Naive thymus-derived CD4-positive, alpha-beta T cell (primary cell): ENCODE data around the gene CCM2L. TPM values are rescaled to one million over a fixed set of nuclear protein-coding genes. Genes with fewer than 3 reads are reported as not detected.

Experiments
- ATAC-seq: fragments of 150-1000 bp; cut with Tn5 transposase; 2 replicates; pipeline ENCODE4 v1.10.0; 2021; ENCODE audit warnings: mild to moderate bottlenecking, moderate library complexity
- CTCF ChIA-PET: fragments of 350-600 bp; sonication (Branson Sonifier 250); formaldehyde crosslinking; loops from one replicate; lab custom pipeline; 2021; ENCODE audit warnings: antibody characterized with exemption; lab: Charles Lee
- POLR2A ChIA-PET: fragments of 350-600 bp; sonication (Branson Sonifier 250); formaldehyde crosslinking; loops from one replicate; lab custom pipeline; 2021; ENCODE audit warnings: antibody characterized with exemption, inconsistent platforms; lab: Charles Lee
- DNase-seq, 9 donors: peaks; one replicate each; pipeline versions ENCODE4 v3.0.0 to v3.0.0-alpha.2; 2020 to 2022; ENCODE audit warnings: mixed read lengths in 1 of 9
- H3K27ac ChIP-seq: one replicate; pipeline ENCODE4 v1.7.0; 2013; ENCODE audit warnings: mild to moderate bottlenecking, low read depth, low read length, moderate library complexity
- H3K27me3 ChIP-seq, 2 donors: one replicate each; pipeline ENCODE4 v1.7.0; 2013; ENCODE audit warnings: low read length in 2 of 2, mild to moderate bottlenecking in 2 of 2, moderate library complexity in 2 of 2; ENCODE audit not compliant: control insufficient read depth in 2 of 2, insufficient read depth in 2 of 2
- H3K36me3 ChIP-seq, 3 experiments: 1 replicate in 2 of 3; 2 replicates in 1 of 3; pipeline ENCODE4 v1.7.0; 2013; ENCODE audit warnings: low read length in 3 of 3, mild to moderate bottlenecking in 3 of 3, moderate library complexity in 1 of 3; ENCODE audit not compliant: insufficient read depth in 3 of 3, control insufficient read depth in 2 of 3
- H3K4me1 ChIP-seq, 2 donors: one replicate each; pipeline ENCODE4 v1.7.0; 2013; ENCODE audit warnings: low read length in 2 of 2, mild to moderate bottlenecking in 2 of 2, moderate library complexity in 1 of 2; ENCODE audit not compliant: control insufficient read depth in 2 of 2, insufficient read depth in 2 of 2
- H3K4me3 ChIP-seq: 2 replicates; pipeline ENCODE4 v1.7.0; 2013; ENCODE audit warnings: mild to moderate bottlenecking, low read length
- H3K9me3 ChIP-seq, 3 experiments: 1 replicate in 2 of 3; 2 replicates in 1 of 3; pipeline ENCODE4 v1.7.0; 2013; ENCODE audit warnings: low read length in 3 of 3; ENCODE audit not compliant: control insufficient read depth in 2 of 3
- H3K27ac Mint-ChIP-seq, 9 donors: one replicate each; pipeline ENCODE4 v1.8.0; 2020 to 2022; ENCODE audit warnings: mixed read lengths in 9 of 9, mild to moderate bottlenecking in 8 of 9, moderate library complexity in 5 of 9, inconsistent platforms in 2 of 9
- H3K27me3 Mint-ChIP-seq, 5 donors: one replicate each; pipeline ENCODE4 v1.8.0; 2021 to 2022; ENCODE audit warnings: mixed read lengths in 5 of 5, mild to moderate bottlenecking in 1 of 5
- H3K36me3 Mint-ChIP-seq, 5 donors: one replicate each; pipeline ENCODE4 v1.8.0; 2020 to 2022; ENCODE audit warnings: mixed read lengths in 5 of 5, mild to moderate bottlenecking in 3 of 5, inconsistent platforms in 1 of 5
- H3K4me1 Mint-ChIP-seq, 7 donors: one replicate each; pipeline ENCODE4 v1.8.0; 2020 to 2022; ENCODE audit warnings: mixed read lengths in 7 of 7, mild to moderate bottlenecking in 3 of 7, inconsistent platforms in 1 of 7
- H3K4me3 Mint-ChIP-seq, 10 donors: one replicate each; pipeline ENCODE4 v1.8.0; 2020 to 2022; ENCODE audit warnings: mild to moderate bottlenecking in 10 of 10, mixed read lengths in 10 of 10, moderate library complexity in 6 of 10, inconsistent platforms in 2 of 10
- H3K9me3 Mint-ChIP-seq, 11 donors: one replicate each; pipeline ENCODE4 v1.8.0; 2020 to 2022; ENCODE audit warnings: mixed read lengths in 11 of 11, mild to moderate bottlenecking in 4 of 11, inconsistent platforms in 1 of 11, moderate library complexity in 1 of 11
- intact Hi-C, 2 donors: fragments of 100-400 bp; cut with micrococcal nuclease; formaldehyde crosslinking; loops; one replicate each; pipeline ENCODE4 v1.15.1; 2023
- polyA plus RNA-seq, 2 donors: library from polyadenylated mRNA; unstranded; fragments of 300-500 nt; fragmentation: Illumina TruSeq; gene quantifications; one replicate each; pipeline ENCODE4 v1.2.3, GENCODE V29; 2021
- total RNA-seq, 6 experiments: library from RNA in 5 of 6; stranded (reverse) in 5 of 6; gene quantifications; 1 replicate in 5 of 6; 2 replicates in 1 of 6; pipeline ENCODE4 v1.2.3 and lab custom pipeline; 2021 to 2026

The CCM2L gene
- total and polyA plus RNA-seq, 7 experiments from 2014 or later: not detected

- Histone ChIP-seq H3K36me3 (no peaks in the 10 kb centered on the region), H3K27ac (no peak overlapping the region), H3K9me3 (no peaks in the 10 kb centered on the region), H3K4me3 (no peak overlapping the region), H3K27me3 (peaks cover 4 to 5% of the 10 kb centered on the region in 2 donors), H3K4me1 (no peaks in the 10 kb centered on the region)
- Mint-ChIP-seq H3K36me3 (peaks cover 0 to 5% (median 0%) of the 10 kb centered on the region in 5 donors), H3K4me3 (peak overlapping the region in 3 of 10 donors; percentile 6 to 29 (median 20)), H3K9me3 (peaks cover 0 to 12% (median 1%) of the 10 kb centered on the region in 11 donors), H3K27ac (peak overlapping the region in 1 of 9 donors; percentile 21), H3K27me3 (peaks cover 36 to 84% (median 62%) of the 10 kb centered on the region in 5 donors), H3K4me1 (peaks cover 0 to 9% (median 9%) of the 10 kb centered on the region in 7 donors)
- ChIA-PET CTCF (no interaction called here), POLR2A (no interaction called here)
- intact Hi-C loops: no loop called here
- DNase-seq (no peak), ATAC-seq (no peak)
Measured at GRCh38 chr20:31969991-31970390, 40.2 kb upstream of the CCM2L start.

GRCh38 chr20:31972471-31973021 lies 37.7 kb upstream of the CCM2L start:
- intact Hi-C loops: no loop called here
- ChIA-PET POLR2A (no interaction called here), CTCF (no interaction called here)
- H3K4me3 Mint-ChIP-seq: no peak overlapping the region
- no peaks in the 10 kb centered on the region for H3K36me3 Mint-ChIP-seq
- Histone ChIP-seq H3K27ac (no peak overlapping the region), H3K9me3 (no peaks in the 10 kb centered on the region), H3K4me1 (no peaks in the 10 kb centered on the region), H3K36me3 (no peaks in the 10 kb centered on the region), H3K27me3 (no peaks in the 10 kb centered on the region), H3K4me3 (no peak overlapping the region)
- H3K27me3 Mint-ChIP-seq: peaks cover 22 to 71% (median 46%) of the 10 kb centered on the region in 5 donors
- peaks cover 0 to 6% (median 5%) of the 10 kb centered on the region in 7 donors for H3K4me1 Mint-ChIP-seq
- peaks cover 0 to 6% (median 0%) of the 10 kb centered on the region in 11 donors for H3K9me3 Mint-ChIP-seq
- ATAC-seq (no peak), DNase-seq (no peak)
- H3K27ac Mint-ChIP-seq: no peak overlapping the region

DNA sequence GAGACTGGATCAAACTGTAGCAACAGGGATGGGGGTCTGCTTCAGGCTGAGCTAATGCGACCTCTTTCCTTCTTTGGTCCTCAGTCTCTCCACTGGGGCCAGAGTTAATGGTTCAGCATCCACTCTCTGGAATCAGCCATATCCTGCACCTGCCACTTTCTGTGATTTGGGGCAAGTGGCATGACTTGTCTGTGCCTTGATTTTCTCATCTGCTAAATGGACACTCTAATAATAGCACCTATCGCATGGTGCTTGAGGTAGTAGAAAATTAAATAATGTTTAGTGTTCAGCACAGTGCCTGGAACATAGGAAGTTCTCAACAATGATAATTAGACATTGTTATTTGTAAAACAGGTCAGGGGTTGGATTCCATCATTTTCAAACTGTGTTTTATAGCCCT lies 35.9 kb upstream of the CCM2L start:
- peaks cover 0 to 2% (median 0%) of the 10 kb centered on the region in 7 donors for H3K4me1 Mint-ChIP-seq
- Histone ChIP-seq H3K27ac (no peak overlapping the region), H3K4me1 (no peaks in the 10 kb centered on the region), H3K27me3 (no peaks in the 10 kb centered on the region), H3K9me3 (no peaks in the 10 kb centered on the region), H3K36me3 (no peaks in the 10 kb centered on the region), H3K4me3 (no peak overlapping the region)
- intact Hi-C loops: no loop called here
- DNase-seq (no peak), ATAC-seq (no peak)
- peaks cover 0 to 4% (median 0%) of the 10 kb centered on the region in 11 donors for H3K9me3 Mint-ChIP-seq
- H3K27me3 Mint-ChIP-seq: peaks cover 17 to 66% (median 39%) of the 10 kb centered on the region in 5 donors
- no peak overlapping the region for H3K4me3 Mint-ChIP-seq
- ChIA-PET CTCF (no interaction called here), POLR2A (no interaction called here)
- H3K36me3 Mint-ChIP-seq: no peaks in the 10 kb centered on the region
- no peak overlapping the region for H3K27ac Mint-ChIP-seq

DNA sequence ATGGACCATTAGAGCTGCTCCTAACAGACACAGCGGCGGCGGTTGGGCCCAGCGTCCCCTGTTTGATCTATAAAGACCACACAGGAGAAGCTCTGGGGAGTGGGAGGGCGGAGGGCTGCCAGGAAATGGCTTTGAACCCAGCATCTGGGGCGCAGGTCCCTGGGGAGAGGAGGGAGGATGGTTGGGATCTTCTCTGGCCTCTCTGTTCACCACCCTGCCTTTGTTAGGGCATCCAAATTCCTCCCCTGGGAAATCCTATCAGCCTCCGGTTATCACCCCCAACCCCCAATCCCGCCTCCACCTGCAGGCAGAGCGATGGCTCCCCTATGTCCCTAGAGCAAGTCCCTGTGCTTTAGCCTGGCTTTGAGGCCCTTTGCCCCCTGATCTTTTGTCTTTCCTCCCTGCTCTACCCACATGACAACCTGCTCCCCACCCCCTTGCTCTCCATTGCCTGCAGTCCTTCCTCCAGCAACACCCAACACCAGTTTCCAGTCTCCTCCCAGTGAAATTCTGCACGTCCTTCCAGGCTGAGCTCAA lies 35.2 kb upstream of the CCM2L start:
- ChIA-PET POLR2A (no interaction called here), CTCF (no interaction called here)
- H3K27me3 ChIP-seq: no peaks in the 10 kb centered on the region
- DNase-seq (no peak), ATAC-seq (no peak)
- no peaks in the 10 kb centered on the region for H3K4me1 ChIP-seq
- peaks cover 13 to 66% (median 36%) of the 10 kb centered on the region in 5 donors for H3K27me3 Mint-ChIP-seq
- H3K4me3 ChIP-seq: no peak overlapping the region
- no peaks in the 10 kb centered on the region for H3K36me3 Mint-ChIP-seq
- no peaks in the 10 kb centered on the region for H3K9me3 ChIP-seq
- no peak overlapping the region for H3K27ac ChIP-seq
- H3K27ac Mint-ChIP-seq: no peak overlapping the region
- H3K4me1 Mint-ChIP-seq: peaks cover 0 to 2% (median 0%) of the 10 kb centered on the region in 7 donors
- intact Hi-C loops: no loop called here
- peaks cover 0 to 4% (median 0%) of the 10 kb centered on the region in 11 donors for H3K9me3 Mint-ChIP-seq
- H3K36me3 ChIP-seq: no peaks in the 10 kb centered on the region
- no peak overlapping the region for H3K4me3 Mint-ChIP-seq

GRCh38 chr20:31975874-31976273 lies 34.4 kb upstream of the CCM2L start:
- peaks cover 8 to 58% (median 27%) of the 10 kb centered on the region in 5 donors for H3K27me3 Mint-ChIP-seq
- ChIA-PET POLR2A (no interaction called here), CTCF (no interaction called here)
- Histone ChIP-seq H3K27me3 (no peaks in the 10 kb centered on the region), H3K27ac (no peak overlapping the region), H3K4me3 (no peak overlapping the region), H3K9me3 (no peaks in the 10 kb centered on the region), H3K4me1 (no peaks in the 10 kb centered on the region), H3K36me3 (no peaks in the 10 kb centered on the region)
- ATAC-seq: no peak
- intact Hi-C loops: no loop called here
- H3K4me1 Mint-ChIP-seq: no peaks in the 10 kb centered on the region
- H3K9me3 Mint-ChIP-seq: peaks cover 0 to 4% (median 0%) of the 10 kb centered on the region in 11 donors
- DNase-seq: no peak
- H3K36me3 Mint-ChIP-seq: no peaks in the 10 kb centered on the region
- no peak overlapping the region for H3K27ac Mint-ChIP-seq
- no peak overlapping the region for H3K4me3 Mint-ChIP-seq

DNA sequence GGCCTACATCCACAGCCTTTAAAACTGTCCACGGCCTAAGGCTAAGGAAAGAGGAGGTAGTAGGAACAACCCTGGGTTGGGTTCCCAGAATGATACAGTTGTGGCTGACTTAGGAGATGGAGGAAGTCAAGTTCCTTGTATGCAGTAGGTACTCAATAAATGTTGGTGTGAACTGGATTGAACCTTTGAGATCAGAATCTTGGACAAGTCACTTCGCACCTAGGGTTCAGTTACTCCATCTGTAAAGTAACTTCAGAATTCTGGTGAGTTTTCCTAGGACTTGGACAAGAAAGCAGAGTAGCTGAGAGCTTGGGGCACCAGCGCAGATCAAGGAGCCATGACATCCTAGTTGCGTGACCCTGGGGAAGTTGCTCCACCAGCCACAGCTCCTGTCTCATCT lies 33.2 kb upstream of the CCM2L start:
- intact Hi-C loops: no loop called here
- Mint-ChIP-seq H3K36me3 (no peaks in the 10 kb centered on the region), H3K27ac (no peak overlapping the region), H3K4me3 (no peak overlapping the region), H3K9me3 (peaks cover 0 to 5% (median 0%) of the 10 kb centered on the region in 11 donors), H3K4me1 (peaks cover 0 to 2% (median 0%) of the 10 kb centered on the region in 7 donors), H3K27me3 (peaks cover 6 to 49% (median 28%) of the 10 kb centered on the region in 5 donors)
- ChIA-PET CTCF (no interaction called here), POLR2A (no interaction called here)
- ATAC-seq: no peak
- Histone ChIP-seq H3K4me3 (no peak overlapping the region), H3K27ac (no peak overlapping the region), H3K36me3 (no peaks in the 10 kb centered on the region), H3K9me3 (no peaks in the 10 kb centered on the region), H3K27me3 (no peaks in the 10 kb centered on the region), H3K4me1 (no peaks in the 10 kb centered on the region)
- DNase-seq: no peak
